GM23248 (cell line): ENCODE results near the gene CALCOCO2. TPM values are rescaled to one million over a fixed set of nuclear protein-coding genes. Genes with fewer than 3 reads are reported as not detected.
A peak's percentile ranks its signal among the peaks of the same experiment; 100 is the strongest.

Experiments
- DNase-seq: peaks from one replicate; pipeline ENCODE4 v3.0.0-alpha.2; 2015
- H2AFZ ChIP-seq: fragments of 200-600 bp; sonication (generic); 2 replicates; pipeline ENCODE4 v1.6.1; 2016; ENCODE audit warnings: antibody characterized with exemption
- H3F3A ChIP-seq: fragments of 200-600 bp; sonication (generic); 2 replicates; pipeline ENCODE4 v1.6.1; 2016; ENCODE audit warnings: mild to moderate bottlenecking, antibody characterized with exemption, mixed run types; ENCODE audit not compliant: insufficient read depth
- H3K27ac ChIP-seq: fragments of 200-600 bp; sonication (generic); 2 replicates; pipeline ENCODE4 v1.5.1; 2016; ENCODE audit warnings: mild to moderate bottlenecking
- H3K27me3 ChIP-seq: fragments of 200-600 bp; sonication (generic); replicated peaks from 2 replicates; pipeline ENCODE4 v1.6.1; 2016; ENCODE audit warnings: mild to moderate bottlenecking; ENCODE audit not compliant: insufficient read depth
- H3K36me3 ChIP-seq: fragments of 200-600 bp; sonication (generic); 2 replicates; pipeline ENCODE4 v1.6.1; 2016; ENCODE audit warnings: low read depth, mild to moderate bottlenecking
- H3K4me1 ChIP-seq: fragments of 200-600 bp; sonication (generic); 2 replicates; pipeline ENCODE4 v1.6.1; 2016; ENCODE audit warnings: mild to moderate bottlenecking; ENCODE audit not compliant: insufficient read depth
- H3K4me2 ChIP-seq: fragments of 200-600 bp; sonication (generic); one replicate; pipeline ENCODE4 v1.6.1; 2016; ENCODE audit warnings: mild to moderate bottlenecking; ENCODE audit not compliant: unreplicated experiment
- H3K4me3 ChIP-seq: fragments of 200-600 bp; sonication (generic); 2 replicates; pipeline ENCODE4 v1.5.1; 2016; ENCODE audit warnings: mild to moderate bottlenecking
- H3K79me2 ChIP-seq: fragments of 200-600 bp; sonication (generic); 2 replicates; pipeline ENCODE4 v1.6.1; 2016; ENCODE audit warnings: mild to moderate bottlenecking; ENCODE audit not compliant: insufficient read depth
- H3K9ac ChIP-seq: fragments of 200-600 bp; sonication (generic); 2 replicates; pipeline ENCODE4 v1.6.1; 2016; ENCODE audit warnings: mild to moderate bottlenecking
- H3K9me2 ChIP-seq: fragments of 200-600 bp; sonication (generic); 2 replicates; pipeline ENCODE4 v1.6.1; 2016; ENCODE audit warnings: mixed run types, mild to moderate bottlenecking, moderate library complexity; ENCODE audit not compliant: insufficient read depth
- H3K9me3 ChIP-seq: fragments of 200-600 bp; sonication (generic); one replicate; pipeline ENCODE4 v1.6.1; 2017; ENCODE audit warnings: low read depth
- H4K20me1 ChIP-seq: fragments of 200-600 bp; sonication (generic); 2 replicates; pipeline ENCODE4 v1.6.0; 2016; ENCODE audit not compliant: insufficient read depth
- EZH2 ChIP-seq: fragments of 200-600 bp; sonication (generic); IDR thresholded peaks from 2 replicates; pipeline ENCODE4 v1.6.1; 2018; ENCODE audit warnings: antibody characterized with exemption, mild to moderate bottlenecking; ENCODE audit not compliant: insufficient read depth, poor library complexity, severe bottlenecking
- EZH2phosphoT487 ChIP-seq: fragments of 200-600 bp; sonication (generic); IDR thresholded peaks from 2 replicates; pipeline ENCODE4 v1.6.1; 2018; ENCODE audit warnings: antibody characterized with exemption, moderate library complexity, mild to moderate bottlenecking, low read depth; ENCODE audit not compliant: insufficient read depth
- WGBS, 2 experiments: methylation state at CpG; one replicate each; pipeline ENCODE4 v1.1.6; 2015 to 2017; ENCODE audit warnings: low lambda C conversion rate in 2 of 2, low coverage in 1 of 2; ENCODE audit errors: missing lambda C conversion rate in 2 of 2; 5-methylcytosine and 5-hydroxymethylcytosine counted together
- in situ Hi-C: fragments of 300-500 bp; cut with MboI; formaldehyde crosslinking; loops from 2 replicates; pipeline ENCODE4 v1.15.0; 2020
- polyA plus RNA-seq: library from polyadenylated mRNA; unstranded; fragments of >200 nt; fragmentation: Nextera tagmentation; extraction: Ambion mirVana; gene quantifications from 2 replicates; pipeline ENCODE4 v1.2.1, GENCODE V29; 2016
- total RNA-seq: library from RNA; depleted of rRNA; stranded (reverse); fragments of >200 nt; shearing (Covaris generic); gene quantifications from 2 replicates; pipeline ENCODE4 v1.2.3, GENCODE V29; 2014

CALCOCO2 gene
- total and polyA plus RNA-seq, 2 experiments from 2014 or later = 40.9 to 92.4 TPM

DNA sequence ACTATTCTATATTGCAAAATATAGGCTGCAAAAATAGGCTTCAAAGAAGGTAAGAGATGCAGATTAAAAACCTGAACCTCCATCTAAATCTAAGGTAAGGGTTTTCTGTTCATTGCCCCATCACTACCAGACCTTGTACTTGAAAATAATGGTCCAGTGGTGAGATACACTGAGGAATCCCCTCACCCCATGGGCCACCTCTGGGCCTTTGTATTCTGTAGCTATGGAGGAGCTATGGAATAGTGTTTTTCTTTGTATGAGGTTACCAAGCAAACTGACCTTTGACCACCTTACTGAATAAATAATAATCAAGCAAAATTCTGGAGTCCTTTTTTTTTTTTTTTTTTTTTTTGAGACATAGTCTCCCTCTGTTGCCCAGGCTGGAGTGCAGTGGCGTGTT, 72.6 kb downstream of the CALCOCO2 start:
- Histone ChIP-seq H4K20me1 (no peaks in the 10 kb centered on the region), H3K4me3 (no peak overlapping the region), H3K27ac (no peak overlapping the region), H3K36me3 (no peaks in the 10 kb centered on the region), H3K4me2 (no peak overlapping the region), H3K27me3 (no peaks in the 10 kb centered on the region), H3K4me1 (peaks cover 15% of the 10 kb centered on the region), H3F3A (peaks cover 10% of the 10 kb centered on the region), H3K9me2 (no peaks in the 10 kb centered on the region), H3K9me3 (no peaks in the 10 kb centered on the region), H3K9ac (no peak overlapping the region), H3K79me2 (peaks cover 13% of the 10 kb centered on the region), H2AFZ (no peak overlapping the region)
- WGBS, 2 experiments = 100% methylated on average over 1 of the region's 1 CpG
- in situ Hi-C loops = no loop called here
- no peak for DNase-seq
- TF ChIP-seq EZH2 (no peak), EZH2phosphoT487 (no peak)

DNA sequence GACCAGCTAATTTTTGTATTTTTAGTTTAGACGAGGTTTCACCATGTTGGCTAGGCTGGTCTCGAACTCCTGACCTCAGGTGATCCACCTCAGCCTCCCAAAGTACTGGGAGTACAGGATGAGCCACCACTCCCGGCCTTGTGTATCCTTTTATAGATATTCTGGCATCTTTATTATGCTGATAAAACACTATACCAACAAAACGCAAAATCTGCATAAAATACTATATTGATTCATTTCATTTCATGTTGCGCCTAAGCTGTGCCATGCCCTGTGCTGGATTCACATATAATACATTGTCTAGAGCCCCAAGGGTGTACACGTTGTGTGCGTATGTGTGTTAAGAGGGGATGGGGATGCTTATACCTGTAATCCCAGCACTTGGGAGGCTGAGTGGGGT, 73.6 kb downstream of the CALCOCO2 start:
- Histone ChIP-seq H3K36me3 (no peaks in the 10 kb centered on the region), H4K20me1 (no peaks in the 10 kb centered on the region), H3K9ac (no peak overlapping the region), H3K79me2 (peaks cover 21% of the 10 kb centered on the region), H3K4me1 (peaks cover 15% of the 10 kb centered on the region), H3K4me2 (no peak overlapping the region), H3K9me3 (no peaks in the 10 kb centered on the region), H3K27ac (no peak overlapping the region), H3F3A (peaks cover 14% of the 10 kb centered on the region), H3K4me3 (no peak overlapping the region), H3K9me2 (no peaks in the 10 kb centered on the region), H3K27me3 (no peaks in the 10 kb centered on the region), H2AFZ (no peak overlapping the region)
- TF ChIP-seq EZH2 (no peak), EZH2phosphoT487 (no peak)
- no peak for DNase-seq
- 86 to 89% methylated on average over 7 of the region's 7 CpGs for WGBS, 2 experiments
- in situ Hi-C loops = no loop called here

- in situ Hi-C loops = no loop called here
- peaks cover 14% of the 10 kb centered on the region for H3F3A ChIP-seq
- DNase-seq = peak; percentile 17
- H3K4me3 ChIP-seq = no peak overlapping the region
- H3K9me2 ChIP-seq = no peaks in the 10 kb centered on the region
- 0 out of 2 replicates have a peak, but pooled peaks cover 3% of the 10 kb centered on the region for H4K20me1 ChIP-seq
- WGBS, 2 experiments = 62 to 66% methylated on average over 9 of the region's 9 CpGs
- no peaks in the 10 kb centered on the region for H3K36me3 ChIP-seq
- peak overlapping the region; percentile 7 for H3K4me2 ChIP-seq
- peaks cover 27% of the 10 kb centered on the region for H3K4me1 ChIP-seq
- H2AFZ ChIP-seq = no peak overlapping the region
- no peaks in the 10 kb centered on the region for H3K9me3 ChIP-seq
- no peaks in the 10 kb centered on the region for H3K27me3 ChIP-seq
- H3K27ac ChIP-seq = peak overlapping the region; percentile 32; the same call in 1 of the 2 replicates
- H3K9ac ChIP-seq = no peak overlapping the region
- H3K79me2 ChIP-seq = peaks cover 37% of the 10 kb centered on the region
- TF ChIP-seq EZH2 (no peak), EZH2phosphoT487 (no peak)
These were observed 75.2 kb downstream of the CALCOCO2 start for GRCh38 chr17:48905987-48906515.

DNA sequence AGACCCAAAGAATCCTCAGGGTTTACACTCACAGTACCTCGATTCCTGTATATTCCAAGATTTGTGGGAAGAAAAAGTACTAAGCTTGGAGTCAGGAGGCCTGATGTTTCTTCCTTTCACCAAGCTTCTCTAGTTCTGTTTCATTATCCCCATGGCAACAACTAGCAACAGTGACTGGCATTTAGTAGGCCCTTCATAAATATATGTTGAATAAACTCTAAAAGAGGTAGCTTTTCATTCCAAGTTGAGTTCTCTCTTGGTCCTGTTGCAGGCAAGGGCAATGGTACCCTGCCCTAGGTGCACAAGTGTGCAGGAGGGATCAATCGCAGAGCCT, 76.8 kb downstream of the CALCOCO2 start:
- Histone ChIP-seq H3K9me2 (no peaks in the 10 kb centered on the region), H3K27ac (peak overlapping the region; percentile 99), H3K9ac (peak overlapping the region; percentile 98), H3K4me1 (peaks cover 44% of the 10 kb centered on the region), H3K27me3 (no peaks in the 10 kb centered on the region), H3K4me2 (peak overlapping the region; percentile 95), H3K79me2 (peaks cover 54% of the 10 kb centered on the region), H2AFZ (peak overlapping the region; percentile 86), H4K20me1 (0 out of 2 replicates have a peak, but pooled peaks cover 7% of the 10 kb centered on the region), H3K4me3 (peak overlapping the region; percentile 88), H3F3A (peaks cover 30% of the 10 kb centered on the region), H3K36me3 (peaks cover 7% of the 10 kb centered on the region; the same call in 1 of the 2 replicates), H3K9me3 (no peaks in the 10 kb centered on the region)
- in situ Hi-C loops = no loop called here
- peak; percentile 75 for DNase-seq
- TF ChIP-seq EZH2 (no peak), EZH2phosphoT487 (no peak)
- 20 to 23% methylated on average over 2 of the region's 2 CpGs for WGBS, 2 experiments
